Measurements from ENCODE around the gene ZNF367. TPM values are rescaled to one million over a fixed set of nuclear protein-coding genes. Genes with fewer than 3 reads are reported as not detected.

The ZNF367 gene
- total and polyA plus RNA-seq, 4 donors, result 0.36 to 18.1 (median 2.0) TPM

DNA sequence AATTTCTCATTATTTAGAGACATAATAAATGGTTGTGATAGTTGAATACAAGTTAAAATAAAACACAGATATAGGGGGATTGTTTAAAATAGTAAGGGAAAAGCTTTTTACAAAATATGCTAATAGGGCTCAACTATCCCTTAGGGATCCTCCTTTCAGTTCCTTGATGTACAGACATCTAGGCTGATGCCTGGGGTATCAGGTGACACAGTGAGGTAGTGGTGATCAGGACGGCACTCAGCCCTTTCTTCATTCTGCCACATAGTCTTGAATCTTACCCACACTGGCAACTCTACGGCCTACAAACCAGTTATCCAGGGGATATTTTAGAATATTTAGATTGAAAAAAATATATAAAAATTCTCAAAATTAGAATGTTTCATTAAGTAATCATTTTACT lies 22.2 kb downstream of the ZNF367 start (continued):
- TF ChIP-seq, protein P1, sequence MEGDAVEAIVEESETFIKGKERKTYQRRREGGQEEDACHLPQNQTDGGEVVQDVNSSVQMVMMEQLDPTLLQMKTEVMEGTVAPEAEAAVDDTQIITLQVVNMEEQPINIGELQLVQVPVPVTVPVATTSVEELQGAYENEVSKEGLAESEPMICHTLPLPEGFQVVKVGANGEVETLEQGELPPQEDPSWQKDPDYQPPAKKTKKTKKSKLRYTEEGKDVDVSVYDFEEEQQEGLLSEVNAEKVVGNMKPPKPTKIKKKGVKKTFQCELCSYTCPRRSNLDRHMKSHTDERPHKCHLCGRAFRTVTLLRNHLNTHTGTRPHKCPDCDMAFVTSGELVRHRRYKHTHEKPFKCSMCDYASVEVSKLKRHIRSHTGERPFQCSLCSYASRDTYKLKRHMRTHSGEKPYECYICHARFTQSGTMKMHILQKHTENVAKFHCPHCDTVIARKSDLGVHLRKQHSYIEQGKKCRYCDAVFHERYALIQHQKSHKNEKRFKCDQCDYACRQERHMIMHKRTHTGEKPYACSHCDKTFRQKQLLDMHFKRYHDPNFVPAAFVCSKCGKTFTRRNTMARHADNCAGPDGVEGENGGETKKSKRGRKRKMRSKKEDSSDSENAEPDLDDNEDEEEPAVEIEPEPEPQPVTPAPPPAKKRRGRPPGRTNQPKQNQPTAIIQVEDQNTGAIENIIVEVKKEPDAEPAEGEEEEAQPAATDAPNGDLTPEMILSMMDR (IDR thresholded peaks at IDR 0.05; ENCODE audit: low read depth, low read length, missing input control), result no peak
- TF ChIP-seq YY1 (IDR thresholded peaks at IDR 0.05) (no peak), FOXA2 (IDR thresholded peaks at IDR 0.05) (no peak), JUND (IDR thresholded peaks at IDR 0.05) (no peak)

GRCh38 chr9:96394832-96395496 lies 23.2 kb downstream of the ZNF367 start:
- 95% methylated on average over 6 of the region's 6 CpGs for WGBS
- Histone ChIP-seq H3K27ac (ENCODE audit: low read depth in 1 of 2, low read length in 2 of 2) (no peak overlapping the region), H3K9me3 (ENCODE audit: control insufficient read depth in 4 of 4, low read length in 3 of 4) (no peaks in the 10 kb centered on the region), H3K27me3 (ENCODE audit: control insufficient read depth in 4 of 4, insufficient read depth in 4 of 4, low read length in 3 of 4) (no peaks in the 10 kb centered on the region), H3K4me1 (ENCODE audit: control insufficient read depth in 4 of 4, insufficient read depth in 4 of 4, low read length in 3 of 4) (peaks cover 4 to 20% (median 11%) of the 10 kb centered on the region in 4 donors), H3K9ac (ENCODE audit: low read depth in 1 of 2, low read length in 2 of 2) (no peak overlapping the region), H3K36me3 (ENCODE audit: control insufficient read depth in 4 of 4, insufficient read depth in 3 of 4, low read depth in 1 of 4, low read length in 3 of 4) (peaks cover 0 to 2% (median 0%) of the 10 kb centered on the region in 4 donors), H3K4me3 (ENCODE audit: low read depth in 1 of 3, low read length in 3 of 3) (no peak overlapping the region)
- no peak for DNase-seq (ENCODE audit: low spot score)
- TF ChIP-seq FOXA1 (IDR thresholded peaks at IDR 0.05), result no peak
- TF ChIP-seq JUND (IDR thresholded peaks at IDR 0.05), result no peak
- TF ChIP-seq SP1 (IDR thresholded peaks at IDR 0.05), result no peak
- TF ChIP-seq, protein P2, sequence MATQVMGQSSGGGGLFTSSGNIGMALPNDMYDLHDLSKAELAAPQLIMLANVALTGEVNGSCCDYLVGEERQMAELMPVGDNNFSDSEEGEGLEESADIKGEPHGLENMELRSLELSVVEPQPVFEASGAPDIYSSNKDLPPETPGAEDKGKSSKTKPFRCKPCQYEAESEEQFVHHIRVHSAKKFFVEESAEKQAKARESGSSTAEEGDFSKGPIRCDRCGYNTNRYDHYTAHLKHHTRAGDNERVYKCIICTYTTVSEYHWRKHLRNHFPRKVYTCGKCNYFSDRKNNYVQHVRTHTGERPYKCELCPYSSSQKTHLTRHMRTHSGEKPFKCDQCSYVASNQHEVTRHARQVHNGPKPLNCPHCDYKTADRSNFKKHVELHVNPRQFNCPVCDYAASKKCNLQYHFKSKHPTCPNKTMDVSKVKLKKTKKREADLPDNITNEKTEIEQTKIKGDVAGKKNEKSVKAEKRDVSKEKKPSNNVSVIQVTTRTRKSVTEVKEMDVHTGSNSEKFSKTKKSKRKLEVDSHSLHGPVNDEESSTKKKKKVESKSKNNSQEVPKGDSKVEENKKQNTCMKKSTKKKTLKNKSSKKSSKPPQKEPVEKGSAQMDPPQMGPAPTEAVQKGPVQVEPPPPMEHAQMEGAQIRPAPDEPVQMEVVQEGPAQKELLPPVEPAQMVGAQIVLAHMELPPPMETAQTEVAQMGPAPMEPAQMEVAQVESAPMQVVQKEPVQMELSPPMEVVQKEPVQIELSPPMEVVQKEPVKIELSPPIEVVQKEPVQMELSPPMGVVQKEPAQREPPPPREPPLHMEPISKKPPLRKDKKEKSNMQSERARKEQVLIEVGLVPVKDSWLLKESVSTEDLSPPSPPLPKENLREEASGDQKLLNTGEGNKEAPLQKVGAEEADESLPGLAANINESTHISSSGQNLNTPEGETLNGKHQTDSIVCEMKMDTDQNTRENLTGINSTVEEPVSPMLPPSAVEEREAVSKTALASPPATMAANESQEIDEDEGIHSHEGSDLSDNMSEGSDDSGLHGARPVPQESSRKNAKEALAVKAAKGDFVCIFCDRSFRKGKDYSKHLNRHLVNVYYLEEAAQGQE (IDR thresholded peaks at IDR 0.05), result no peak
- no peak for TF ChIP-seq RAD21 (IDR thresholded peaks at IDR 0.05)
- TF ChIP-seq FOXA2 (IDR thresholded peaks at IDR 0.05), result no peak
- TF ChIP-seq, protein P1 (IDR thresholded peaks at IDR 0.05; ENCODE audit: low read depth, low read length, missing input control), result no peak
- TF ChIP-seq, protein P3, sequence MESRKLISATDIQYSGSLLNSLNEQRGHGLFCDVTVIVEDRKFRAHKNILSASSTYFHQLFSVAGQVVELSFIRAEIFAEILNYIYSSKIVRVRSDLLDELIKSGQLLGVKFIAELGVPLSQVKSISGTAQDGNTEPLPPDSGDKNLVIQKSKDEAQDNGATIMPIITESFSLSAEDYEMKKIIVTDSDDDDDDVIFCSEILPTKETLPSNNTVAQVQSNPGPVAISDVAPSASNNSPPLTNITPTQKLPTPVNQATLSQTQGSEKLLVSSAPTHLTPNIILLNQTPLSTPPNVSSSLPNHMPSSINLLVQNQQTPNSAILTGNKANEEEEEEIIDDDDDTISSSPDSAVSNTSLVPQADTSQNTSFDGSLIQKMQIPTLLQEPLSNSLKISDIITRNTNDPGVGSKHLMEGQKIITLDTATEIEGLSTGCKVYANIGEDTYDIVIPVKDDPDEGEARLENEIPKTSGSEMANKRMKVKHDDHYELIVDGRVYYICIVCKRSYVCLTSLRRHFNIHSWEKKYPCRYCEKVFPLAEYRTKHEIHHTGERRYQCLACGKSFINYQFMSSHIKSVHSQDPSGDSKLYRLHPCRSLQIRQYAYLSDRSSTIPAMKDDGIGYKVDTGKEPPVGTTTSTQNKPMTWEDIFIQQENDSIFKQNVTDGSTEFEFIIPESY (IDR thresholded peaks at IDR 0.05), result no peak
- no peak for TF ChIP-seq NR2F2 (IDR thresholded peaks at IDR 0.05)
- TF ChIP-seq, protein P4, sequence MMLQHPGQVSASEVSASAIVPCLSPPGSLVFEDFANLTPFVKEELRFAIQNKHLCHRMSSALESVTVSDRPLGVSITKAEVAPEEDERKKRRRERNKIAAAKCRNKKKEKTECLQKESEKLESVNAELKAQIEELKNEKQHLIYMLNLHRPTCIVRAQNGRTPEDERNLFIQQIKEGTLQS (IDR thresholded peaks at IDR 0.05), result no peak
- TF ChIP-seq YY1 (IDR thresholded peaks at IDR 0.05), result no peak
- no peak for TF ChIP-seq RXRA (IDR thresholded peaks at IDR 0.05)
- no peak for TF ChIP-seq GABPA (IDR thresholded peaks at IDR 0.05 in 1 of 2, conservative IDR thresholded peaks at IDR 0.05 in 1 of 2)
- no peak for TF ChIP-seq EGR1 (IDR thresholded peaks at IDR 0.05; ENCODE audit: low read depth in 2 of 2)
- TF ChIP-seq HNF4G (IDR thresholded peaks at IDR 0.05), result no peak
- no peak for TF ChIP-seq TAF1 (conservative IDR thresholded peaks at IDR 0.05)
- TF ChIP-seq HNF4A (conservative IDR thresholded peaks at IDR 0.05), result no peak
